Sigmoid colon (tissue), 3 donors: ENCODE measurements around the gene OR51G1.

Source experiments
- POLR2A ChIP-seq, 2 donors: fragments of 450-650 bp; IDR thresholded peaks; one replicate each; pipeline ENCODE4 v1.6.1; 2016; ENCODE audit warnings: antibody characterized with exemption in 2 of 2, mild to moderate bottlenecking in 2 of 2, moderate library complexity in 2 of 2
- TF ChIP-seq, protein P1 (sequence below), 4 experiments: fragments of 450-650 bp in 3 of 4; fragments of 200-600 bp in 1 of 4; IDR thresholded peaks; one replicate each; pipeline ENCODE4 v1.5.1; 2016 to 2019; ENCODE audit warnings: antibody characterized with exemption in 4 of 4, mild to moderate bottlenecking in 3 of 4, moderate library complexity in 2 of 4

GRCh38 chr11:4947505-4947904 is 23.4 kb upstream of the OR51G1 start, which contains the start of gene OR51A4:
- TF ChIP-seq, protein P1, sequence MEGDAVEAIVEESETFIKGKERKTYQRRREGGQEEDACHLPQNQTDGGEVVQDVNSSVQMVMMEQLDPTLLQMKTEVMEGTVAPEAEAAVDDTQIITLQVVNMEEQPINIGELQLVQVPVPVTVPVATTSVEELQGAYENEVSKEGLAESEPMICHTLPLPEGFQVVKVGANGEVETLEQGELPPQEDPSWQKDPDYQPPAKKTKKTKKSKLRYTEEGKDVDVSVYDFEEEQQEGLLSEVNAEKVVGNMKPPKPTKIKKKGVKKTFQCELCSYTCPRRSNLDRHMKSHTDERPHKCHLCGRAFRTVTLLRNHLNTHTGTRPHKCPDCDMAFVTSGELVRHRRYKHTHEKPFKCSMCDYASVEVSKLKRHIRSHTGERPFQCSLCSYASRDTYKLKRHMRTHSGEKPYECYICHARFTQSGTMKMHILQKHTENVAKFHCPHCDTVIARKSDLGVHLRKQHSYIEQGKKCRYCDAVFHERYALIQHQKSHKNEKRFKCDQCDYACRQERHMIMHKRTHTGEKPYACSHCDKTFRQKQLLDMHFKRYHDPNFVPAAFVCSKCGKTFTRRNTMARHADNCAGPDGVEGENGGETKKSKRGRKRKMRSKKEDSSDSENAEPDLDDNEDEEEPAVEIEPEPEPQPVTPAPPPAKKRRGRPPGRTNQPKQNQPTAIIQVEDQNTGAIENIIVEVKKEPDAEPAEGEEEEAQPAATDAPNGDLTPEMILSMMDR (IDR thresholded peaks at IDR 0.05) = no peak
- no peak for TF ChIP-seq POLR2A (IDR thresholded peaks at IDR 0.05)
